ENCODE measurements around the gene XBP1. TPM values are rescaled to one million over a fixed set of nuclear protein-coding genes. Genes with fewer than 3 reads are reported as not detected.
"Not testable (repeated sequence)": the region's sequence is repeated elsewhere in the genome, so short reads cannot be mapped to it uniquely, and the experiment has no call there.

The XBP1 gene
- polyA plus RNA-seq, 4 donors, result 118 to 145 (median 133) TPM

DNA sequence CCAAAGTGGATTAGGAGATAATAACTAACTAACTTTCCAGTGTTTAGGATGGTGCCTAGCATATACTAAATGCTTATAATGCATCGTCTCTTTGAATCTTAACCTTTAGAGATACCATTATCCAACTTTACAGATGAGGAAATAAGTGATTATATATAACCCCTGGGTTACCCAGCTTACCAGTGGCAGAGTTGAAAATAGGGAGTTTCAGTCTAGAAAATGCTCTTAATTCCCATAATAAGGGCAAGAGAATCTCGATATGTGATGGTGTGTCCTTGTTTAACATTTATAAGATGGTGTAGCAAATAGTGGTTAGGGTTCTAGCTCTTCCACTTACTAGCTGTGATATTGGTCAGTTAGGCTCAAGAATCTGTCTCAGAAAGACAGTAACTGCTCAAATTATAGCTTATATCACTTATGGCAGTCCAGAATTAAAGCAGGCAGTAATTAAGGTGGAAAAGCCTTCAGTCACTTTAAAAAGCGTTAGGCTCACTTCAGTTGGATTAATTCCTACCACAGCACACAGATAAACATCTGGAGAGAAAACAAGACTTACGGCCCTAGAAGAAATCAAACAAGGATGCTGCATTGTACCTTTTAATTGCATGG, 6.3 kb downstream of the XBP1 start:
- DNase-seq (ENCODE audit: low read depth in 4 of 4, low spot score in 2 of 4), result no peak

- no peak for DNase-seq (ENCODE audit: low read depth in 4 of 4, low spot score in 2 of 4)
Measured at GRCh38 chr22:28792491-28793383, 7.6 kb downstream of the XBP1 start.

GRCh38 chr22:28791841-28792490, 8.4 kb downstream of the XBP1 start:
- DNase-seq (ENCODE audit: low read depth in 4 of 4, low spot score in 2 of 4), result no peak

GRCh38 chr22:28791124-28791523, 9.2 kb downstream of the XBP1 start:
- no peak for DNase-seq (ENCODE audit: low read depth in 4 of 4, low spot score in 2 of 4)

DNA sequence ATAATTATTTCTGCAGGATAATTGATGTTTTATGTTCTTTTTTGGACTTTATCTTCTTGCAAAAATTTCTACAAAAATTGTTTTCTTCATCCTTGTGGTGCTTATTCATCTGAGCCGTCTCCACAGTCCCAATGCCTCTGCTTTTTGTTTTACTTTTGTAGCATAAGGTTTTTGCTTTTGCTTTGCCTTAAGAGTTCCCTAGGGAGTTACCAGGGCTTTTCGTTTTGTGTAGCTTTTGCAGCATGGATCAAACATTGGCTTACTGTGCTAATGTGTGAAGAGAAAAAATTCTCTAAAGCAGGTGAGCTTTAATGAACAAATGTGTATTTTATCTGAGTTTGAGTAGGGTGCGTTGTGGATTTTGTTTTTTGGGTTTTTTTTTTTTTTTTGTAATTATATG, 11.8 kb downstream of the XBP1 start:
- no peak for DNase-seq (ENCODE audit: low read depth in 4 of 4, low spot score in 2 of 4)

GRCh38 chr22:28783786-28784671, 16.3 kb downstream of the XBP1 start:
- DNase-seq (ENCODE audit: low read depth in 4 of 4, low spot score in 2 of 4), result no peak

DNA sequence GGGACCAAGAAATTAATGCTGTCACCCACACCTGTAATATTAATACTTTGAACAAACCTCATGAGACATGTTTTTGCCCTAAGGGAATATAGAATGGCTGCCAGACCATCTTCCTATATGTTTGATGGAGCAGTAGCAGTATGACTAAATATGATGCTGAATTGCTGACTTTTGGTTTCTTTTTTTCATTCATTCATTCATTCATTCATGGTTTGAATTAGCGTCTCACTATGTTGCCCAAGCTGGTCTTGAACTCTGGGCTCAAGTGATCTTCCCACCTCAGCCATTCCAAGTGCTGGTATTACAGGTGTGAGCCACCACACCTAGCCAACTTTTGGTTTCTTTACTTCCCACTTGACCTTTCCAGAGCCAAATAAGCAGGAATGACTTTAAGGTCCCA, 20.1 kb downstream of the XBP1 start:
- DNase-seq (ENCODE audit: low read depth in 4 of 4, low spot score in 2 of 4), result no peak

DNA sequence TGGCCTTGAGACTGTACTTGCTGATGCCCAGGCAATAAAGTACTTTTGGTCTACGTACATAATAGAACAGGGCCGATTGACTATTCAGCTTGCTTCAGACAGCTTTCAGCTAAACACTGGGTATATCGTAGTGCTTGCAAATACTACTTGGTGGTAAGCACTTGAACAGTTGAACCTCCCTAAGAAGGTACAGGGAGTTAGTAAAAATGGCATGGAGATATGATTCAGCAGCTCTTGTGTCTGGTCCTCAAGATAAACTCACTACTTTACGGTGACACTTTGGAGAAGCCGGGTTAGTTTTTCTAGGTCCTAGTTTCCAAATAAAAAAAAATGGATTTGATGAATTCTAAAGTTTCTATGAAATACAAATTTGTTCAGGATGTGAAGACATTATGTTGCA, 20.5 kb downstream of the XBP1 start:
- DNase-seq (ENCODE audit: low read depth in 4 of 4, low spot score in 2 of 4), result no peak

DNA sequence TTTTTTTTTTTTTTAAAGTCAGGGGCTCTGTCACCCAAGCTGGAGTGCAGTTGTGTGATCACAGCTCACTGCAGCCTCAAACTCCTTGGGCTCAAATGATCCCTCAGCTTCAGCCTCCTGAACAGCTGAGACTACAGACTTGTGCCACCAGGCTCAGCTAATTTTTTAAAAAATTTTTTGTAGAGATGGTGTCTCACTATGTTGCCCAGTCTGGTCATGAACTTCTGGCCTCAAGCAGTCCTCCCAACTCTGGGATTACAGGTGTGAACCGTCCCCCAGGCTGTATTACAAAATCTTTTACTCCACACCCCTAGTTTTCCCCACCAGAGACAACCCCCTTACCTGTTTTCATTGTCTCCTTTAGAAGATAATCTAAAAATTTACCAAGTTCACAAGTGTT, 26.0 kb downstream of the XBP1 start:
- DNase-seq (ENCODE audit: low read depth in 4 of 4, low spot score in 2 of 4), result no peak

- DNase-seq (ENCODE audit: low read depth in 4 of 4, low spot score in 2 of 4), result no peak
Measured at GRCh38 chr22:28773461-28773867, 26.9 kb downstream of the XBP1 start.

DNA sequence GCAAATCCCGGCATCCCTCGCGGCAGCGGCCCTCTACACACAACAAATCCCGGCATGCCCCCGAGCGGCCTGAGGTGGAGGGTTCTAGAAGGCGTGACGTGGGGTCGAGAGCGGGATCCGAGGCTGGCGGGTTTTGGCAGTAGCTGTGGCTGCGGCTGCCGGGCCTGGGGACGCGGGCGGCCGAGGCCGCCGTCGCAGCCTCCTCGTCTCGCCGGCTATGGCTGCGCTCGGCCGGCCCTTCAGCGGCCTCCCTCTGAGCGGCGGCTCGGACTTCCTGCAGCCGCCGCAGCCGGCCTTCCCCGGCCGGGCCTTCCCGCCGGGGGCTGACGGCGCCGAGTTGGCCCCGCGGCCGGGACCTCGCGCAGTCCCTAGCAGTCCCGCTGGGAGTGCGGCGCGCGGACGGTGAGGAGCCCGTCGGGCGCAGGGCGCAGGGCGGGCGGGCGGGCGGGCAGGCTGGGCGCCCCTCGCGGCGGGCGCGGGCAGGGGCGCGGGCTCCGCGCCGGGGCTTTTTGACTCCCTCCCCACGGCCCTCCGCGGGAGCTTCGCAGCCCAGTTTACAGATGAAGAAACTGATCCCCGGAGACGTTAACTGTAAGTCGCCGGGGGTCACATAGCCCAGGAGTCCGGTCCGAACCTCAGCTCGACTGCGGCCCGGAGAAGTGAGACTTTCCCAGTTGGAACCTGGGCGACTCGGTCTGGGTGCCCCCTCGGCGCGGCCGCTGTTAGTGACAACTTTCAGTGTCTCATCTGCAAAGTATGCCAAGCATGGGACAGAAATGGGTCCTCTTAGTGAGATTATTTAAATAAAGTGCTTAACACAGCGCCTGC, 27.5 kb downstream of the XBP1 start, which contains the start of gene CCDC117:
Gene CCDC117 (plus strand): TSS at position 63 of the 828 bp plus-strand sequence. CDS start 155 bp downstream, at position 218.
- DNase-seq (ENCODE audit: low read depth in 4 of 4, low spot score in 2 of 4), result peak; percentile 84 to 94 (median 88)

DNA sequence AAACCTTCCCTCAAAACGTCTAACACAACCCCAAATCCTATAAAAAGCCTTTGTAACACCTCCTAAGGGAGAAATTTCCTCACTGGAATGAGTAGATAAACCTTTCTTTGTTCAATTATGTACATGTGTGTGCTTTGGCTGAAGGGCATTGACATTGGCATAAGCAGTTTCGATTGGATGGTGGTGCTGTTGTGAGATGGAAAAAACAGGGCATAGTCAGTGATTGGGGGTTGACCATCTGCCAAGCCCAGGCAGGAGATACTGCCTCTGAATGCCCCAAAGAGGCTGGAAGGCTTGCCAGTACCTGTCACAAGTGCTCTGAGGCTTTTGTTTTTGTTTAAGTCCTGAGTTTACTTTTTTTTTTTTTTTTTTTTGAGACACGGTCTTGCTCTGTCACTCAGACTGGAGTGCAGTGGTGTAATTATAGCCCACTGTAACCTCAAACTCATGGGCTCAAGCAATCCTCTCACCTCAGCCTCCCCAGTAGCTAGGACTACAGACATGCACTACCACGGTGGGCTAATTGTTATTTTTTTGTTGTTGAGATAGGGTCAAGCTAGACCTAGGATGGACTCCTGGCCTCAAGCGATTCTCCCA, 29.1 kb downstream of the XBP1 start:
- no peak for DNase-seq (ENCODE audit: low read depth in 4 of 4, low spot score in 2 of 4)

DNA sequence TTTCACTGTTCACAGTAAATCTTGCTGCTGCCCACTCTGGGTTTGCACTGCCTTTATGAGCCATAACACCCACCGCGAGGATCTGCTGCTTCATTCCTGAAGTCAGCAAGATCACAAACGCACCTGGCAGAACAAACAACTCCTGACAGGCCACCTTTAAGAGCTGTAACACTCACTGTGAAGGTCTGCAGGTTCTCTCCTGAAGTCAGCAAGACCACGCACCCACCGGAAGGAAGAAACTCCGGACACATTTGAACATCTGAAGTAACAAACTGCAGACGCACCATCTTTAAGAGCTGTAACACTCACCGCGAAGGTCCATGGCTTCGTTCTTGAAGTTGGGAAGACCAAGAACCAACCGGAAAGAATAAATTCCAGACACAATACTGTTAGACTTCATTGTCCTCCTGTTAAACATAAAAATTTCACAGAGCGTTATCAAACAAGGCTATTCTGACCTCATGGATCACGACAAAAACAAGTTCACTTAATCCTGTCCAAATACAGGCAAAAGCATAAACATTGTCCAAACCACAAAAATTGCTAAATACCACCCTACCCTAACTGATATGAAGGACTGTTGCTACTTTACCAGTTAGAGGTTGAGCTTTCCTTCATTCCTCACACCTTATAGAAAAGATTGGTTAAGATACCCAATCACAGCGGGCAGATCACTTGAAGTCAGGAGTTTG, 30.8 kb downstream of the XBP1 start:
- no peak for DNase-seq (ENCODE audit: low read depth in 4 of 4, low spot score in 2 of 4)

DNA sequence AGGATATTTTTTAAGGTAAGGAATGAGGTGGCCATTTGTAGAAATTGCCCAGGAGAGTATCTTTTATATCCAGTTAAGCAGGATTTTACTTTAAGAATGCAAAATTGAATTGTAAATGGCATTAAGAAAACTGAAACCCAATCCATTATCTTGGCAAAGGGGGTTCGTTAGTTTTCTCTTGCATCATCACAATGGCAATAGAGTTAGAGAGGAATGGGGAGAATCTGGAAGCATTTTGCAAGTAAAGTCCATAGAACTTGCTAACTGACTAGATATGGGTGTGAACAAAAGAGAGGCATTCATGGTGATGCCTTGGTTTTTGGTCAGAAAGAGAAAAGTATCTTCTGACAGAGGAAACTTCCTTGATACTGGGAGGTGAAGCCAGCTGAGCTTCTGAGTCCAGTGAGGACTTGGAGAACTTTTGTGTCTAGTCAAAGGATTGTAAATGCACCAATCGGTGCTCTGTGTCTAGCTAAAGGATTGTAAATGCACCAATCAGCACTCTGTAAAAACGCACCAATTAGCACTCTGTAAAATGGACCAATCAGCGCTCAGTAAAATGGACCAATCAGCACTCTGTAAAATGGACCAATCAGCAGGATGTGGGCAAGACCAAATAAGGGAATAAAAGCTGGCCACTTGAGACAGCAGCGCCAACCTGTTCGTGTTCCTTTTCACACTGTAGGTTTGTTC, 31.5 kb downstream of the XBP1 start:
- DNase-seq (ENCODE audit: low read depth in 4 of 4, low spot score in 2 of 4), result no peak

GRCh38 chr22:28766628-28767027, 33.7 kb downstream of the XBP1 start:
- DNase-seq (ENCODE audit: low read depth in 4 of 4, low spot score in 2 of 4), result no peak

DNA sequence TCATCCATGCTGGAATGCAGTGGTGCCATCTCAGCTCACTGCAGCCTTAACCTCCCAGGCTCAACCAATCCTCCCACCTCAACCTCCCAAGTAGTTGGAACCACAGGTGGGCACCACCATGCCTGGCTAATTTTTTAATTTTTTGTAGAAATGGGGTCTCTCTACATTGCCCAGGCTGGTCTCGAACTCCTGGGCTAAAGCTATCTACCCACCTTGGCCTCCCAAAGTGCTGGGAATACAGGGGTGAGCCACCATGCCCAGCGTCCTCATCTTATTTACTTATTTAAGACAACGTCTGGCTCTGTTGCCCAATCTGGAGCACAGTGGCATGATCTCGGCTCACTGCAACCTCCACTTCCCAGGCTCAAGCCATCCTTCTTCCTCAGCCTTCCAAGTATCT, 38.4 kb downstream of the XBP1 start:
- not testable (repeated sequence) for DNase-seq (ENCODE audit: low read depth in 4 of 4, low spot score in 2 of 4)

- DNase-seq (ENCODE audit: low read depth in 4 of 4, low spot score in 2 of 4), result no peak
Measured at GRCh38 chr22:28761449-28761755, 39.0 kb downstream of the XBP1 start.

- DNase-seq (ENCODE audit: low read depth in 4 of 4, low spot score in 2 of 4), result no peak
Measured at GRCh38 chr22:28759861-28760560, 40.4 kb downstream of the XBP1 start.
